H9 (cell line): ENCODE measurements around the gene SPATA2. TPM values are rescaled to one million over a fixed set of nuclear protein-coding genes. Genes with fewer than 3 reads are reported as not detected.

Experiments
- DNase-seq: peaks from one replicate; pipeline ENCODE4 v3.0.0-alpha.2; 2017
- H2AFZ ChIP-seq: one replicate; pipeline ENCODE4 v1.6.1; 2013; ENCODE audit warnings: mild to moderate bottlenecking, low read length, control low read depth, moderate library complexity
- H2AK5ac ChIP-seq: 2 replicates; pipeline ENCODE4 v1.6.1; 2013; ENCODE audit warnings: low read length, control low read depth, mixed read lengths; ENCODE audit not compliant: insufficient read length
- H2BK120ac ChIP-seq: one replicate; pipeline ENCODE4 v1.6.1; 2013; ENCODE audit warnings: low read depth, mild to moderate bottlenecking, low read length, control low read depth, inconsistent platforms; ENCODE audit not compliant: poor library complexity, severe bottlenecking
- H2BK12ac ChIP-seq: 2 replicates; pipeline ENCODE4 v1.6.1; 2013; ENCODE audit warnings: low read length, control low read depth, mixed read lengths, low read depth; ENCODE audit not compliant: insufficient read length
- H2BK15ac ChIP-seq: 2 replicates; pipeline ENCODE4 v1.6.1; 2013; ENCODE audit warnings: low read depth, low read length, control low read depth
- H2BK20ac ChIP-seq: one replicate; pipeline ENCODE4 v1.6.1; 2013; ENCODE audit warnings: low read depth, mild to moderate bottlenecking, low read length, control low read depth, inconsistent platforms; ENCODE audit not compliant: poor library complexity, severe bottlenecking
- H2BK5ac ChIP-seq: 2 replicates; pipeline ENCODE4 v1.6.1; 2013; ENCODE audit warnings: low read length, control low read depth, mixed read lengths; ENCODE audit not compliant: insufficient read length
- H3K14ac ChIP-seq: 2 replicates; pipeline ENCODE4 v1.6.1; 2013; ENCODE audit warnings: low read length, control low read depth; ENCODE audit not compliant: insufficient read depth
- H3K18ac ChIP-seq: 2 replicates; pipeline ENCODE4 v1.6.1; 2013; ENCODE audit warnings: low read depth, mild to moderate bottlenecking, mixed read lengths, low read length, control low read depth; ENCODE audit not compliant: insufficient read length
- H3K23ac ChIP-seq: 2 replicates; pipeline ENCODE4 v1.6.1; 2013; ENCODE audit warnings: low read length, control low read depth, mixed read lengths, low read depth; ENCODE audit not compliant: insufficient read length
- H3K23me2 ChIP-seq: 2 replicates; pipeline ENCODE4 v1.6.1; 2013; ENCODE audit warnings: low read depth, mild to moderate bottlenecking, mixed read lengths, low read length, control low read depth; ENCODE audit not compliant: insufficient read length, poor library complexity, severe bottlenecking
- H3K27ac ChIP-seq: 2 replicates; pipeline ENCODE4 v1.5.1; 2013; ENCODE audit warnings: low read length, control low read depth, mixed read lengths, low read depth; ENCODE audit not compliant: insufficient read length
- H3K27me3 ChIP-seq: 2 replicates; pipeline ENCODE4 v1.6.1; 2013; ENCODE audit warnings: low read length, control low read depth, inconsistent platforms; ENCODE audit not compliant: insufficient read depth
- H3K4ac ChIP-seq: 2 replicates; pipeline ENCODE4 v1.6.1; 2013; ENCODE audit warnings: low read depth, mild to moderate bottlenecking, control low read depth, inconsistent platforms, low read length, moderate library complexity
- H3K4me1 ChIP-seq: 2 replicates; pipeline ENCODE4 v1.6.1; 2013; ENCODE audit warnings: low read length, control low read depth, inconsistent platforms; ENCODE audit not compliant: insufficient read depth
- H3K4me2 ChIP-seq: 2 replicates; pipeline ENCODE4 v1.6.1; 2013; ENCODE audit warnings: low read length, control low read depth, mixed read lengths; ENCODE audit not compliant: insufficient read length, insufficient read depth
- H3K56ac ChIP-seq: 2 replicates; pipeline ENCODE4 v1.6.1; 2013; ENCODE audit warnings: low read depth, mild to moderate bottlenecking, mixed read lengths, low read length, control low read depth; ENCODE audit not compliant: insufficient read length
- H3K79me1 ChIP-seq: 2 replicates; pipeline ENCODE4 v1.6.1; 2013; ENCODE audit warnings: low read depth, mild to moderate bottlenecking, moderate library complexity, low read length, control low read depth, inconsistent platforms; ENCODE audit not compliant: insufficient read depth, poor library complexity, severe bottlenecking
- H3K79me2 ChIP-seq: 2 replicates; pipeline ENCODE4 v1.6.1; 2013; ENCODE audit warnings: low read length, control low read depth, inconsistent platforms; ENCODE audit not compliant: insufficient read depth
- H3K9ac ChIP-seq: 2 replicates; pipeline ENCODE4 v1.6.1; 2013; ENCODE audit warnings: low read length, control low read depth, mixed read lengths; ENCODE audit not compliant: insufficient read length; ENCODE audit errors: extremely low read depth
- H3K9me3 ChIP-seq: one replicate; pipeline ENCODE4 v1.6.1; 2013; ENCODE audit warnings: low read depth, low read length, inconsistent platforms; ENCODE audit not compliant: control insufficient read depth
- H3T11ph ChIP-seq: one replicate; pipeline ENCODE4 v1.6.1; 2013; ENCODE audit warnings: mild to moderate bottlenecking, low read length, control low read depth, inconsistent platforms
- H4K20me1 ChIP-seq: one replicate; pipeline ENCODE4 v1.6.1; 2013; ENCODE audit not compliant: control insufficient read depth, insufficient read length, insufficient read depth
- H4K5ac ChIP-seq: 2 replicates; pipeline ENCODE4 v1.6.1; 2013; ENCODE audit warnings: low read depth, mild to moderate bottlenecking, mixed read lengths, low read length, control low read depth; ENCODE audit not compliant: insufficient read length
- H4K8ac ChIP-seq: replicated peaks from 2 replicates; pipeline ENCODE4 v1.6.1; 2013; ENCODE audit warnings: low read length, control low read depth, mixed read lengths, low read depth; ENCODE audit not compliant: insufficient read length
- H4K91ac ChIP-seq: 2 replicates; pipeline ENCODE4 v1.6.1; 2013; ENCODE audit warnings: low read depth, mild to moderate bottlenecking, moderate library complexity, mixed read lengths, low read length, control low read depth; ENCODE audit not compliant: insufficient read length
- H3K27ac Mint-ChIP-seq, 3 experiments: 2 replicates in 2 of 3; 3 replicates in 1 of 3; pipeline ENCODE4 v1.8.0; 2020 to 2021; ENCODE audit warnings: mixed read lengths in 3 of 3, mild to moderate bottlenecking in 1 of 3, moderate library complexity in 1 of 3
- H3K27me3 Mint-ChIP-seq: 2 replicates; pipeline ENCODE4 v1.8.0; 2021; ENCODE audit warnings: low read depth, mild to moderate bottlenecking, moderate library complexity, mixed read lengths
- H3K36me3 Mint-ChIP-seq, 3 experiments: 2 replicates in 2 of 3; 3 replicates in 1 of 3; pipeline ENCODE4 v1.8.0; 2020 to 2021; ENCODE audit warnings: low read depth in 3 of 3, mixed read lengths in 3 of 3; ENCODE audit not compliant: insufficient read depth in 1 of 3
- H3K4me1 Mint-ChIP-seq, 2 experiments: 2 replicates each; pipeline ENCODE4 v1.8.0; 2020; ENCODE audit warnings: mixed read lengths in 2 of 2
- H3K4me3 Mint-ChIP-seq, 2 experiments: 2 replicates in 1 of 2; 3 replicates in 1 of 2; pipeline ENCODE4 v1.8.0; 2020 to 2021; ENCODE audit warnings: mild to moderate bottlenecking in 2 of 2, mixed read lengths in 2 of 2, moderate library complexity in 1 of 2
- H3K9me3 Mint-ChIP-seq, 2 experiments: 2 replicates in 1 of 2; 3 replicates in 1 of 2; pipeline ENCODE4 v1.8.0; 2020; ENCODE audit warnings: mild to moderate bottlenecking in 2 of 2, mixed read lengths in 2 of 2, moderate library complexity in 1 of 2
- CTCF ChIP-seq: fragments of 200-600 bp; sonication (generic); conservative IDR thresholded peaks from 3 replicates; pipeline ENCODE4 v1.8.0; 2021; ENCODE audit warnings: antibody characterized with exemption, mild to moderate bottlenecking
- WGBS: extraction: QIAGEN DNeasy Blood & Tissue Kit; methylation state at CpG from one replicate; pipeline ENCODE4 v1.1.7; 2013; ENCODE audit warnings: missing lambda C conversion rate, low lambda C conversion rate, mixed read lengths; ENCODE audit not compliant: insufficient read length; ENCODE audit errors: extremely low coverage; 5-methylcytosine and 5-hydroxymethylcytosine counted together
- total RNA-seq: library from RNA; stranded (reverse); gene quantifications from 2 replicates; pipeline ENCODE4 v1.2.1, GENCODE V29; 2021

The SPATA2 gene
- total RNA-seq, 1 experiment from 2014 or later = 9.6 TPM

GRCh38 chr20:49859011-49859410, 56.3 kb downstream of the SPATA2 start:
- Histone ChIP-seq H3K4me1 (no peaks in the 10 kb centered on the region), H3K9ac (no peak overlapping the region), H2BK15ac (no peak overlapping the region), H3K18ac (no peak overlapping the region), H2BK120ac (no peak overlapping the region), H4K20me1 (no peaks in the 10 kb centered on the region), H3K4ac (no peak overlapping the region), H2BK12ac (no peak overlapping the region), H2AK5ac (no peak overlapping the region), H4K91ac (no peak overlapping the region), H4K8ac (no peak overlapping the region), H2BK5ac (no peak overlapping the region), H3K27ac (no peak overlapping the region), H2AFZ (no peak overlapping the region), H3K14ac (no peak overlapping the region), H3K4me2 (no peak overlapping the region), H4K5ac (no peak overlapping the region), H3K79me2 (no peaks in the 10 kb centered on the region), H3K79me1 (no peaks in the 10 kb centered on the region), H2BK20ac (no peak overlapping the region), H3K27me3 (no peaks in the 10 kb centered on the region), H3K23ac (no peak overlapping the region), H3K56ac (no peak overlapping the region), H3K23me2 (no peaks in the 10 kb centered on the region), H3T11ph (no peak overlapping the region), H3K9me3 (no peaks in the 10 kb centered on the region)
- Mint-ChIP-seq H3K4me1 (peaks cover 13 to 20% of the 10 kb centered on the region in 2 experiments), H3K36me3 (peaks cover 0 to 9% (median 6%) of the 10 kb centered on the region in 3 experiments; a peak in 5 of 7 replicates), H3K27ac (no peak overlapping the region), H3K4me3 (no peak overlapping the region), H3K9me3 (no peaks in the 10 kb centered on the region), H3K27me3 (no peaks in the 10 kb centered on the region; the same call in 1 of the 2 replicates)
- WGBS = no CpG with 5 or more reads among the region's 6 CpGs
- no peak for DNase-seq
- no peak for TF ChIP-seq CTCF
